K562 (cell line): ENCODE results near the gene CSPG5. TPM values are rescaled to one million over a fixed set of nuclear protein-coding genes. Genes with fewer than 3 reads are reported as not detected.

Source experiments
- CBX3 ChIP-seq, 2 experiments: IDR thresholded peaks; 1 replicate in 1 of 2; 2 replicates in 1 of 2; pipeline ENCODE4 v1.6.1; 2012; ENCODE audit warnings: inconsistent platforms in 2 of 2, low read length in 2 of 2, borderline replicate concordance in 1 of 2, control low read depth in 1 of 2
- HLTF ChIP-seq: fragments of 450-650 bp; IDR thresholded peaks from 2 replicates; pipeline ENCODE4 v1.6.1; 2016
- MNT ChIP-seq, 2 experiments: fragments of 450-650 bp; conservative IDR thresholded peaks; 2 replicates each; pipeline ENCODE4 v1.6.1; 2017; ENCODE audit warnings: mild to moderate bottlenecking in 2 of 2, moderate library complexity in 2 of 2
- RNF219 ChIP-seq: fragments of 250-450 bp; sonication (Bioruptor Pico); IDR thresholded peaks from 2 replicates; pipeline ENCODE4 v1.5.0; 2022; ENCODE audit warnings: mild to moderate bottlenecking
- SLC30A9 ChIP-seq: fragments of 250-450 bp; sonication (Bioruptor Pico); IDR thresholded peaks from 2 replicates; pipeline ENCODE4 v1.8.0; 2022; ENCODE audit warnings: mild to moderate bottlenecking, moderate library complexity
- SREBF2 ChIP-seq: sonication (generic); formaldehyde crosslinking; IDR thresholded peaks from 2 replicates; pipeline ENCODE4 v1.4.0; 2020; ENCODE audit warnings: mild to moderate bottlenecking, missing genetic modification reagents
- THRAP3 ChIP-seq: fragments of 450-650 bp; IDR thresholded peaks from 2 replicates; pipeline ENCODE4 v1.6.1; 2016; ENCODE audit warnings: mild to moderate bottlenecking, inconsistent platforms, borderline replicate concordance
- TRIM24 ChIP-seq, 2 experiments: fragments of 450-650 bp; IDR thresholded peaks; 2 replicates each; pipeline ENCODE4 v1.6.1; 2016
- TRIM28 ChIP-seq: fragments of 450-650 bp; IDR thresholded peaks from 2 replicates; pipeline ENCODE4 v1.6.1; 2017
- ZC3H4 ChIP-seq: sonication (generic); formaldehyde crosslinking; IDR thresholded peaks from 2 replicates; pipeline ENCODE4 v1.9.0; 2021; ENCODE audit warnings: missing genetic modification reagents, borderline replicate concordance
- ZNF609 ChIP-seq: sonication (generic); formaldehyde crosslinking; IDR thresholded peaks from 2 replicates; pipeline ENCODE4 v1.8.1; 2023; ENCODE audit warnings: missing genetic modification reagents, mild to moderate bottlenecking, borderline replicate concordance
- ZNF79 ChIP-seq: fragments of 250-450 bp; sonication (Bioruptor Pico); IDR thresholded peaks from 2 replicates; pipeline ENCODE4 v1.4.0; 2020; ENCODE audit warnings: low read depth, mild to moderate bottlenecking, moderate library complexity
- polyA plus RNA-seq, 8 experiments: library from polyadenylated mRNA; depleted of rRNA in 4 of 8; stranded (reverse) in 5 of 8; unstranded in 3 of 8; fragments of >200 nt; fragmentation: Nextera tagmentation in 2 of 8; fragmentation: Illumina TruSeq in 1 of 8; extraction: Ambion mirVana in 2 of 8; extraction: Trizol in 1 of 8; gene quantifications; 2 replicates each; pipeline versions ENCODE4 v1.2.1 to v1.2.3, GENCODE V29; 2011 to 2014; ENCODE audit warnings: inconsistent platforms in 1 of 8, missing spikeins in 1 of 8
- total RNA-seq, 7 experiments: library from RNA; depleted of rRNA in 6 of 7; stranded (reverse); fragments of >200 nt in 6 of 7; fragmentation: Illumina TruSeq in 2 of 7; extraction: Trizol in 2 of 7; gene quantifications; 2 replicates each; pipeline versions ENCODE4 v1.2.1 to v1.2.3, GENCODE V29; 2011 to 2021; ENCODE audit warnings: low replicate concordance in 1 of 7
- TF ChIP-seq, protein P1 (sequence below), 2 experiments: fragments of 450-650 bp in 1 of 2; sonication (generic) in 1 of 2; formaldehyde crosslinking in 1 of 2; IDR thresholded peaks in 1 of 2; conservative IDR thresholded peaks in 1 of 2; 2 replicates each; pipeline versions ENCODE4 v1.6.1 to v1.8.1; 2016 to 2023; ENCODE audit warnings: mild to moderate bottlenecking in 2 of 2, moderate library complexity in 2 of 2, inconsistent platforms in 1 of 2, missing genetic modification reagents in 1 of 2
- TF ChIP-seq, protein P2 (sequence below): fragments of 450-650 bp; IDR thresholded peaks from 2 replicates; pipeline ENCODE4 v1.7.1; 2018; ENCODE audit warnings: mild to moderate bottlenecking, low read depth; ENCODE audit not compliant: partially characterized antibody

Gene CSPG5
- total and polyA plus RNA-seq, 9 of the 15 experiments (the other 6 are each of a cell fraction or from before 2014, with no cell fraction given) = 0.06 to 3.3 (median 2.4) TPM

GRCh38 chr3:47527952-47528725 lies 50.5 kb downstream of the CSPG5 start (continued):
- TF ChIP-seq, protein P1, sequence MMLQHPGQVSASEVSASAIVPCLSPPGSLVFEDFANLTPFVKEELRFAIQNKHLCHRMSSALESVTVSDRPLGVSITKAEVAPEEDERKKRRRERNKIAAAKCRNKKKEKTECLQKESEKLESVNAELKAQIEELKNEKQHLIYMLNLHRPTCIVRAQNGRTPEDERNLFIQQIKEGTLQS (IDR thresholded peaks at IDR 0.05) = peak; percentile 66
- TF ChIP-seq, protein P1 (CRISPR knock-in tag; conservative IDR thresholded peaks at IDR 0.05) = no peak
- TF ChIP-seq ZNF79 (CRISPR knock-in tag) = no peak
- peak; percentile 73; the same call in 1 of the 2 replicates for TF ChIP-seq HLTF
- TF ChIP-seq MNT (conservative IDR thresholded peaks at IDR 0.05) = no peak
- TF ChIP-seq ZNF609 (CRISPR knock-in tag) = no peak
- TF ChIP-seq, protein P2, sequence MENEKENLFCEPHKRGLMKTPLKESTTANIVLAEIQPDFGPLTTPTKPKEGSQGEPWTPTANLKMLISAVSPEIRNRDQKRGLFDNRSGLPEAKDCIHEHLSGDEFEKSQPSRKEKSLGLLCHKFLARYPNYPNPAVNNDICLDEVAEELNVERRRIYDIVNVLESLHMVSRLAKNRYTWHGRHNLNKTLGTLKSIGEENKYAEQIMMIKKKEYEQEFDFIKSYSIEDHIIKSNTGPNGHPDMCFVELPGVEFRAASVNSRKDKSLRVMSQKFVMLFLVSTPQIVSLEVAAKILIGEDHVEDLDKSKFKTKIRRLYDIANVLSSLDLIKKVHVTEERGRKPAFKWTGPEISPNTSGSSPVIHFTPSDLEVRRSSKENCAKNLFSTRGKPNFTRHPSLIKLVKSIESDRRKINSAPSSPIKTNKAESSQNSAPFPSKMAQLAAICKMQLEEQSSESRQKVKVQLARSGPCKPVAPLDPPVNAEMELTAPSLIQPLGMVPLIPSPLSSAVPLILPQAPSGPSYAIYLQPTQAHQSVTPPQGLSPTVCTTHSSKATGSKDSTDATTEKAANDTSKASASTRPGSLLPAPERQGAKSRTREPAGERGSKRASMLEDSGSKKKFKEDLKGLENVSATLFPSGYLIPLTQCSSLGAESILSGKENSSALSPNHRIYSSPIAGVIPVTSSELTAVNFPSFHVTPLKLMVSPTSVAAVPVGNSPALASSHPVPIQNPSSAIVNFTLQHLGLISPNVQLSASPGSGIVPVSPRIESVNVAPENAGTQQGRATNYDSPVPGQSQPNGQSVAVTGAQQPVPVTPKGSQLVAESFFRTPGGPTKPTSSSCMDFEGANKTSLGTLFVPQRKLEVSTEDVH = no peak
- peak; percentile 90 for TF ChIP-seq TRIM28
- no peak for TF ChIP-seq THRAP3
- TF ChIP-seq ZC3H4 (CRISPR knock-in tag) = no peak
- TF ChIP-seq SREBF2 = no peak
- 0 out of 3 replicates have a peak, but pooled peaks of 1 of the 2 experiments have one; percentile 16 for TF ChIP-seq CBX3 (IDR thresholded peaks at IDR 0.05; ENCODE audit: borderline replicate concordance in 1 of 2, low read length in 2 of 2)
- no peak for TF ChIP-seq SLC30A9 (CRISPR knock-in tag)
- no peak for TF ChIP-seq RNF219 (CRISPR knock-in tag)
- TF ChIP-seq TRIM24 (IDR thresholded peaks at IDR 0.05) = peak in 1 of 2 experiments; percentile 67; a peak in 2 of 4 replicates
